ENCODE measurements around the gene INSC. TPM values are rescaled to one million over a fixed set of nuclear protein-coding genes. Genes with fewer than 3 reads are reported as not detected.

Gene INSC
- total RNA-seq, 1 experiment from 2014 or later: not detected

- H3K27me3 ChIP-seq (ENCODE audit: low read length): no peaks in the 10 kb centered on the region
- H4K20me1 ChIP-seq (ENCODE audit: low read length): no peaks in the 10 kb centered on the region
- no peaks in the 10 kb centered on the region for H3K36me3 ChIP-seq (ENCODE audit: low read depth, low read length)
- no peak overlapping the region for H3K27ac ChIP-seq (ENCODE audit: low read length)
- no peaks in the 10 kb centered on the region for H3F3A ChIP-seq (ENCODE audit: low read length, unreplicated experiment)
- H2AFZ ChIP-seq (ENCODE audit: low read length): no peak overlapping the region
- no peaks in the 10 kb centered on the region for H3K9me3 ChIP-seq (ENCODE audit: low read length)
- no peaks in the 10 kb centered on the region for H3K4me1 ChIP-seq (ENCODE audit: insufficient read depth, low read length)
- intact Hi-C loops (cut with micrococcal nuclease): no loop called here
- POLR2A ChIA-PET (ENCODE audit: unreplicated experiment): no interaction called here
- no peaks in the 10 kb centered on the region for H3K9me2 ChIP-seq (replicated peaks; ENCODE audit: low read length)
- H3K4me2 ChIP-seq (ENCODE audit: low read length): no peak overlapping the region
- H3K9ac ChIP-seq (ENCODE audit: low read length): no peak overlapping the region
- BruUV-seq (replicated peaks): no TSS peak
- CTCF ChIA-PET: no interaction called here
- no peaks in the 10 kb centered on the region for H3K79me2 ChIP-seq (ENCODE audit: low read length)
- DNase-seq: no peak
- ATAC-seq: no peak
- H3K4me3 ChIP-seq (ENCODE audit: low read length): no peak overlapping the region
- TF ChIP-seq EZH2 (IDR thresholded peaks at IDR 0.05; ENCODE audit: low read length, unreplicated experiment) (no peak), CTCF (conservative IDR thresholded peaks at IDR 0.05; ENCODE audit: low read depth, low read length) (no peak), EZH2phosphoT487 (IDR thresholded peaks at IDR 0.05; ENCODE audit: borderline replicate concordance, low read length) (no peak)
These were observed 90.0 kb downstream of the INSC start for GRCh38 chr11:15204711-15205110.

DNA sequence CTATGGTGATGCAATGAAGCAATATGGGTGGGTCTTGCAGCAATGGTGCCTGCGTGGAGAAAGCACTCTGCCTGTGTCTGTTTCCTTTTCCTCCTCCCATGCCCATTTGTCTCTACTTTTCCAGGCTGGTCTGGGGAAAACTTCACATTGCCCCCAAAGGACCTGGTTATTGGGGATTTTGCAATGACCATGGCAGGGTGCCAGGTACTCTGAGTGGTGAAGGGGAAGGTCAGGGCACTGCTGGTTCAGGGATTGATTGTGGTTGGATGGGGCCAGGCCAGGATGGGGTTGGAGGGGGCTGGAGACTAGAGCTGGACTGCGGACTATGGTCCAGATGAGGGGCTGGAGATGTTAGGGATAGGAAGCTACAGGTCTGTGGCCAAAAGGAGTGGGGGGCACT lies 92.1 kb downstream of the INSC start:
- no peaks in the 10 kb centered on the region for H3K9me2 ChIP-seq (replicated peaks; ENCODE audit: low read length)
- H3K4me1 ChIP-seq (ENCODE audit: insufficient read depth, low read length): no peaks in the 10 kb centered on the region
- intact Hi-C loops (cut with micrococcal nuclease): no loop called here
- no peaks in the 10 kb centered on the region for H3F3A ChIP-seq (ENCODE audit: low read length, unreplicated experiment)
- H3K36me3 ChIP-seq (ENCODE audit: low read depth, low read length): no peaks in the 10 kb centered on the region
- no peaks in the 10 kb centered on the region for H3K9me3 ChIP-seq (ENCODE audit: low read length)
- no peak for ATAC-seq
- ChIA-PET CTCF (no interaction called here), POLR2A (ENCODE audit: unreplicated experiment) (no interaction called here)
- H3K4me2 ChIP-seq (ENCODE audit: low read length): no peak overlapping the region
- H3K27ac ChIP-seq (ENCODE audit: low read length): no peak overlapping the region
- TF ChIP-seq EZH2 (IDR thresholded peaks at IDR 0.05; ENCODE audit: low read length, unreplicated experiment) (no peak), CTCF (conservative IDR thresholded peaks at IDR 0.05; ENCODE audit: low read depth, low read length) (no peak), EZH2phosphoT487 (IDR thresholded peaks at IDR 0.05; ENCODE audit: borderline replicate concordance, low read length) (no peak)
- H3K9ac ChIP-seq (ENCODE audit: low read length): no peak overlapping the region
- H4K20me1 ChIP-seq (ENCODE audit: low read length): no peaks in the 10 kb centered on the region
- no peaks in the 10 kb centered on the region for H3K27me3 ChIP-seq (ENCODE audit: low read length)
- H2AFZ ChIP-seq (ENCODE audit: low read length): no peak overlapping the region
- H3K79me2 ChIP-seq (ENCODE audit: low read length): no peaks in the 10 kb centered on the region
- DNase-seq: no peak
- H3K4me3 ChIP-seq (ENCODE audit: low read length): no peak overlapping the region
- no TSS peak for BruUV-seq (replicated peaks)

DNA sequence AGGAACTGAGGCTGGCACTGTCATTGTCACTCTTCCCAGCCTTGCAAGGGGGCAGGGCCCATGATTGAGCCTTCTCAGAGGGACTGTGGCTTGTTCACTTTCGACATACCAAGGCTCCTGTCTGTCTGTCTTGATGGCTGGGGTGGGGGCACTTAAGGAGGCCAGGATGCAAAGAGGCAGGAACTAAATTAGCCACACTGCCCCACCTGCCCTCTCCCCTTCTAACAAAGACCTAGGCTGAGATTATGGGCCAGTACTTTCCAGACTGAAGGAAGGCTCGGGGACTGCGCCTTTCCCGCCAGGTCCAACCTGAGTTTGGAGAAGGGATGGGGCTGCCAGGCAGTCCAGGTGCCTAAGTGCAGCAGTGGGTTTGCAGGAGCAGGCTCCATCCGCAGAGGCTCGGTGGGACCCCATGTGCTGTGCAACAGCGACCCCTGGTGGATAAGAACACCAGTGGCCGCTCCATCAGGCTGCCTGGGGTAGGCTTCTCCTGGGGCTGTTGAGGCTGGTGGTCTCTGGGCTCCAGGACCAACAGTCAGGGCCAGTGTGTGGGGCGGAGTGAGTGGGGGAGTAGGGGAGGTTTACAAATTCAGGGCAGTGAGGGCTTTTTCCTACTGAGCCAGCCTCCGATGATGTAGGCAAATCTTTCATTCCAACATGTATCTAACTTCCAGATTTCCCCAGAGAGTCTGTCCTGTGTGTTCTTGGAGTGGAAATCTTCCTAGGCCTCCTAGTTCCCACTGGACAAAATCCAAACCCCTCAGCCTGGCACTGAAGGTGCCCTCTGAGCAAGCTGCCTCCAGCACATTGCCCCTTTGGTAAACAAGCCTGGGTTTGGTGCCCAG lies 93.9 kb downstream of the INSC start:
- no peak for TF ChIP-seq EZH2 (IDR thresholded peaks at IDR 0.05; ENCODE audit: low read length, unreplicated experiment)
- no peak for TF ChIP-seq EZH2phosphoT487 (IDR thresholded peaks at IDR 0.05; ENCODE audit: borderline replicate concordance, low read length)
- TF ChIP-seq CTCF (conservative IDR thresholded peaks at IDR 0.05; ENCODE audit: low read depth, low read length): peak; percentile 78
- Histone ChIP-seq H3K9ac (ENCODE audit: low read length) (no peak overlapping the region), H3K27ac (ENCODE audit: low read length) (no peak overlapping the region), H4K20me1 (ENCODE audit: low read length) (no peaks in the 10 kb centered on the region), H3K4me1 (ENCODE audit: insufficient read depth, low read length) (no peaks in the 10 kb centered on the region), H3K9me3 (ENCODE audit: low read length) (no peaks in the 10 kb centered on the region), H3F3A (ENCODE audit: low read length, unreplicated experiment) (no peaks in the 10 kb centered on the region), H3K4me2 (ENCODE audit: low read length) (no peak overlapping the region), H3K4me3 (ENCODE audit: low read length) (no peak overlapping the region), H3K79me2 (ENCODE audit: low read length) (no peaks in the 10 kb centered on the region), H3K27me3 (ENCODE audit: low read length) (no peaks in the 10 kb centered on the region), H2AFZ (ENCODE audit: low read length) (no peak overlapping the region), H3K36me3 (ENCODE audit: low read depth, low read length) (no peaks in the 10 kb centered on the region), H3K9me2 (replicated peaks; ENCODE audit: low read length) (no peaks in the 10 kb centered on the region)
- CTCF ChIA-PET: no interaction called here
- BruUV-seq (replicated peaks): no TSS peak
- POLR2A ChIA-PET (ENCODE audit: unreplicated experiment): no interaction called here
- DNase-seq: peak; percentile 59
- peak; percentile 49 for ATAC-seq
- intact Hi-C loops (cut with micrococcal nuclease): no loop called here
